Measurements from ENCODE around the gene SLAMF1.

DNA sequence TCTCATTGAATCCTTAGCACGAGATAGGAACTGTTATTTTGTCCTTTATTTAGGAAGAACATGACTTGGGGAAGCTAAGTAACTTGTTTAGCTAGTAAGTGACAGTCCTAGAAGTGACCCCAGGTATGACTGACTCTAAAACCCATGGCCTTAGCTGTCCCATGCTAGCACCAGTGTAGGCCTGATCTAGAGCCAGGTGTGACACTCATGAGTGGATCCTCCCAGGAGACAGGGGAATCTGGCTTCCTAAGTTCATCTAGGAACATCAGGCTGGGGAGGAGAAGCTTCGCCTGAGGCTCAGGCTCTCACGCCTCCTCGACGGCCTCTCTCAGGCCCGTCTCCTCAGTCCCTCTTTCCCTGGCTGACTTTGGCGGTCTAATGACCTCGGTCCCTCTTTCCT, 33.6 kb upstream of the SLAMF1 start:
- TF ChIP-seq, protein P1, sequence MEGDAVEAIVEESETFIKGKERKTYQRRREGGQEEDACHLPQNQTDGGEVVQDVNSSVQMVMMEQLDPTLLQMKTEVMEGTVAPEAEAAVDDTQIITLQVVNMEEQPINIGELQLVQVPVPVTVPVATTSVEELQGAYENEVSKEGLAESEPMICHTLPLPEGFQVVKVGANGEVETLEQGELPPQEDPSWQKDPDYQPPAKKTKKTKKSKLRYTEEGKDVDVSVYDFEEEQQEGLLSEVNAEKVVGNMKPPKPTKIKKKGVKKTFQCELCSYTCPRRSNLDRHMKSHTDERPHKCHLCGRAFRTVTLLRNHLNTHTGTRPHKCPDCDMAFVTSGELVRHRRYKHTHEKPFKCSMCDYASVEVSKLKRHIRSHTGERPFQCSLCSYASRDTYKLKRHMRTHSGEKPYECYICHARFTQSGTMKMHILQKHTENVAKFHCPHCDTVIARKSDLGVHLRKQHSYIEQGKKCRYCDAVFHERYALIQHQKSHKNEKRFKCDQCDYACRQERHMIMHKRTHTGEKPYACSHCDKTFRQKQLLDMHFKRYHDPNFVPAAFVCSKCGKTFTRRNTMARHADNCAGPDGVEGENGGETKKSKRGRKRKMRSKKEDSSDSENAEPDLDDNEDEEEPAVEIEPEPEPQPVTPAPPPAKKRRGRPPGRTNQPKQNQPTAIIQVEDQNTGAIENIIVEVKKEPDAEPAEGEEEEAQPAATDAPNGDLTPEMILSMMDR (IDR thresholded peaks at IDR 0.05) = no peak
- TF ChIP-seq POLR2AphosphoS5 (IDR thresholded peaks at IDR 0.05) (no peak), POLR2A (IDR thresholded peaks at IDR 0.05) (no peak)

All from upper lobe of left lung (tissue), 4 donors.